C4-2B (cell line): Measurements from ENCODE around the gene DUSP6.

ENCODE experiments used
- H3K27ac ChIP-seq: fragments of 450-650 bp; 2 replicates; pipeline ENCODE4 v1.5.1; 2017
- ZFX ChIP-seq: fragments of 450-650 bp; IDR thresholded peaks from 2 replicates; pipeline ENCODE4 v1.6.1; 2017
- TF ChIP-seq, protein P1 (sequence below): fragments of 450-650 bp; conservative IDR thresholded peaks from 2 replicates; pipeline ENCODE4 v1.5.1; 2017; ENCODE audit warnings: mild to moderate bottlenecking

The DUSP6 gene

DNA sequence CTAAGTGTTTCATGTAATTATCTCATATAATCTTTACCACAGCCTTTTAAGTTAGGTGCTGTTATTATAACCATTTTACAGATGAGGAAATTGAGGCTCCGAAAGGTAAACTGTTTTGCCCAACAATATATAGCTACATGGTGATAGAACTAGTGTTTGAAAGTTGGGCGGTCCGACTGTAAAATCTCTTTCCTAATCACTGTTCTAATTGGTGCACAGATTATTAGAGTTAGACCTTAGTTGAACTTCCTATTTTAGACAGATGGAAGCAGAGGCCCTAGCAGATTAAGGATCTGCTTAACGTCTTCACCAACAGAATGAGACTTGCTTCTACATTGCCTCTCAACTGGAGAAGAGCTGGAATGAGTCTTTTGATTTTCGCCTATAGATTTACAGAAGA lies 30.0 kb upstream of the DUSP6 start:
- no peak overlapping the region for H3K27ac ChIP-seq
- TF ChIP-seq, protein P1, sequence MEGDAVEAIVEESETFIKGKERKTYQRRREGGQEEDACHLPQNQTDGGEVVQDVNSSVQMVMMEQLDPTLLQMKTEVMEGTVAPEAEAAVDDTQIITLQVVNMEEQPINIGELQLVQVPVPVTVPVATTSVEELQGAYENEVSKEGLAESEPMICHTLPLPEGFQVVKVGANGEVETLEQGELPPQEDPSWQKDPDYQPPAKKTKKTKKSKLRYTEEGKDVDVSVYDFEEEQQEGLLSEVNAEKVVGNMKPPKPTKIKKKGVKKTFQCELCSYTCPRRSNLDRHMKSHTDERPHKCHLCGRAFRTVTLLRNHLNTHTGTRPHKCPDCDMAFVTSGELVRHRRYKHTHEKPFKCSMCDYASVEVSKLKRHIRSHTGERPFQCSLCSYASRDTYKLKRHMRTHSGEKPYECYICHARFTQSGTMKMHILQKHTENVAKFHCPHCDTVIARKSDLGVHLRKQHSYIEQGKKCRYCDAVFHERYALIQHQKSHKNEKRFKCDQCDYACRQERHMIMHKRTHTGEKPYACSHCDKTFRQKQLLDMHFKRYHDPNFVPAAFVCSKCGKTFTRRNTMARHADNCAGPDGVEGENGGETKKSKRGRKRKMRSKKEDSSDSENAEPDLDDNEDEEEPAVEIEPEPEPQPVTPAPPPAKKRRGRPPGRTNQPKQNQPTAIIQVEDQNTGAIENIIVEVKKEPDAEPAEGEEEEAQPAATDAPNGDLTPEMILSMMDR, result no peak
- TF ChIP-seq ZFX, result no peak

GRCh38 chr12:89379839-89380467 lies 27.7 kb upstream of the DUSP6 start:
- H3K27ac ChIP-seq, result no peak overlapping the region
- TF ChIP-seq ZFX, result no peak
- TF ChIP-seq, protein P1, result no peak

DNA sequence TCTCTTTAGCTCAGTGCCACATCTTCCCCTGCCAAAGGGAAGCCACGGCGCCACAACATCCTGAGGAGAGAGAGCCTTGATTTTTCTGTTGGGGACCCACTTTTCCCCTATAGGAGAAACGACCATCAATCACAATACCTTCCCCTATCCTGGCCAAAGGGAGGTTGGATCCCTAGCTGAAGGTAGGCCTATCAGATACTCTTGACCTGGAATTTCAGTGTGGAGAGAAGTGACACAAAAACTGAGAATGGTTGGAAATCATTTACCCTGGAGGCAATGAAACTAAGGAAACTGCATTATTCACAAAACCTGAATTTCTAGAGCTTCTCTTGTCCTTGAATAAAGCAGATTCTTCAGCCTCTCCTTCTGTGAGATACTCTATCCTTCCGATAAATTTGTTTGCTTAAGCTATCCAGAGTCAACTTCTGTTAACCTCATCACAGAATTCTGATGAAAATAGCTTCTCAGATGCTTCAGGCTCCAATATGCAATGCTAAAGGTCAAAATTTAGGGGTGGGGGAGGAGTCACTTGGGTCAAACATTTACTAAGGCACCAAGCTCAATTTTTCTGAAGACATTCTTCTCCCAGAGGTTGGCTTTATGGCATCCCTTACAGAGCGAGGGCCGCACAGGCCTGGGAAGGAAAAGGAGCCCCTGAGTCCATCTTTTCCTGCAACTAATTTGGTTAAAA lies 27.0 kb upstream of the DUSP6 start:
- TF ChIP-seq, protein P1, result no peak
- TF ChIP-seq ZFX, result no peak
- H3K27ac ChIP-seq, result no peak overlapping the region

GRCh38 chr12:89376844-89377243 lies 24.5 kb upstream of the DUSP6 start:
- no peak for TF ChIP-seq ZFX
- TF ChIP-seq, protein P1, result no peak
- H3K27ac ChIP-seq, result no peak overlapping the region; the same call in 1 of the 2 replicates

DNA sequence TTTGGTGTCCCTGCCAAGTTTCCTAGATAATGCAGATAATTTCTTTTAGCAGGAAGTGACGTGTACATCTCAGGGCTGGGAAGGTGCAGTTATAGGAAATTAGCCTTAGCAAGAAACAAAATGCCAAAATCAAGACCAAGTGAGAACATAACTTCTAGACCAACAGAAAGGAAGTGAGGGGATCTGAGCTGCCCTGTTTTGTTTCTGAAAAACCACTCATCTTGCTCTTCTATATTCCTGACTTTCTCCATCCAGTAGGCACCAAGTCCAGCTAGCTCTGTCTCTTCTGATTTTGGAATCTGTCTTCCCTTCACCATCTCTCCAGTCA lies 23.9 kb upstream of the DUSP6 start:
- H3K27ac ChIP-seq, result no peak overlapping the region
- TF ChIP-seq, protein P1, result no peak
- TF ChIP-seq ZFX, result no peak

DNA sequence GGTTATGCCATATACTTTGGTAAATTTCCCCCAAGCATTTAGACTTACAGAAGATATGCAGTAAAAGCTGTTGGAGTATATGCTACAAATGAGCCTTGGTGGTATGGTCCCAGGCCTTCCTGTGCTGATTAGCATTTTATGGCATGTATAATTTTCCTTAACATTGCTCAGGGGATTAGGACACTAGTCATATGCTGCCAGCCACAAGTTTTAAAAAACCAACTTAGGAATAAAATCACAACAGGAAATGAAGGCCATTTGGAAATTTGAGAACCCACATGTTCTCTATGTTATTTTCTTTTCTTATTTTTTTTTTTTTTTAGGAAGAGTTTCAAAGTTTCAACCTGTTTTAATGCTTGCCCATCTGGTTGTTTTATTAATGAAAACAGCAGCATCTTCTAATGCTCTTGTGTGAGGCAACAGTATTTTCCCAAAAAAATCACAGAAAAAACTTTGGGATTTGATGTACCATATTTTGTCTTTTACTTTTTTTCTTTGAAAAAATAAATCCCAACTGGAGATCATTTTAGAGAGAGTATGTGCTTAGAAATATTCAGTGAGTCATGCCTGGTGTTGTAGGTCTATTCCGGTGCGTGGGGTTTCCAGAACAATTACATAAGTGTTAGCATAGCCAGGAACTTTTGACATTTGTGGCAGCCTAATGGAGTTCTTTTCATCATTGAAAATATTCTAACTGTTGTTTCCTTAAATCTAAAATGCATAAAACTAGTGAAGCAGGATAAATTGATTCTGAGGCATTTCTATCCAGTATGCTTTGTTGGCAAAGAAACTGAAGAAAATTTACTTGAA lies 21.7 kb upstream of the DUSP6 start:
- TF ChIP-seq, protein P1, result no peak
- no peak for TF ChIP-seq ZFX
- H3K27ac ChIP-seq, result no peak overlapping the region
